HepG2 (cell line): ENCODE measurements around the gene SMYD5. TPM values are rescaled to one million over a fixed set of nuclear protein-coding genes. Genes with fewer than 3 reads are reported as not detected.
A peak's percentile ranks its signal among the peaks of the same experiment; 100 is the strongest.

Experiments
- ATAC-seq: fragments of 200-7000 bp; cut with Tn5 transposase; 3 replicates; pipeline ENCODE4 v1.9.1; 2020; ENCODE audit warnings: mild to moderate bottlenecking, moderate library complexity
- BruUV-seq: library from RNA; stranded (reverse); fragments of 400-500 nt; replicated peaks from 2 replicates; lab custom pipeline; 2021; lab: Mats Ljungman, UMichigan
- CTCF ChIA-PET: fragments of 300-600 bp; formaldehyde crosslinking; extraction: SDS; loops from one replicate; lab custom pipeline; 2021; ENCODE audit warnings: low total read pairs, inconsistent platforms, low intra/inter-chr PET ratio; lab: Yijun Ruan, JAX
- POLR2A ChIA-PET: fragments of 350-600 bp; sonication (Branson Sonifier 250); formaldehyde crosslinking; loops from one replicate; lab custom pipeline; 2020; ENCODE audit warnings: antibody characterized with exemption, inconsistent platforms; lab: Yijun Ruan, JAX
- DNase-seq: peaks from one replicate; pipeline ENCODE4 v3.0.0-alpha.2; 2015; ENCODE audit warnings: low spot score
- FAIRE-seq: peaks from 3 replicates; lab custom pipeline; 2011; peaks lifted over from hg19 to GRCh38; lab: Jason Lieb, UNC
- H2AFZ ChIP-seq: one replicate; pipeline ENCODE4 v1.6.1; 2011; ENCODE audit warnings: low read length, inconsistent platforms
- H3K27ac ChIP-seq: fragments of 300-600 bp; 3 replicates; pipeline ENCODE4 v1.8.0; 2011; ENCODE audit warnings: mixed run types, mild to moderate bottlenecking, mixed read lengths, low read length, inconsistent platforms; ENCODE audit not compliant: insufficient read depth; ENCODE audit errors: extremely low read length
- H3K27me3 ChIP-seq, 2 experiments: fragments of 200-600 bp in 1 of 2; 2 replicates in 1 of 2; 3 replicates in 1 of 2; pipeline versions ENCODE4 v1.6.0 to v1.8.0; 2011; ENCODE audit warnings: low read length in 2 of 2, mild to moderate bottlenecking in 2 of 2, moderate library complexity in 2 of 2, inconsistent platforms in 1 of 2; ENCODE audit not compliant: insufficient read depth in 2 of 2, control insufficient read depth in 1 of 2
- H3K36me3 ChIP-seq, 2 experiments: fragments of 200-600 bp in 1 of 2; replicated peaks in 1 of 2; 2 replicates in 1 of 2; 3 replicates in 1 of 2; pipeline versions ENCODE4 v1.5.1 to v1.8.0; 2011; ENCODE audit warnings: low read length in 2 of 2, inconsistent platforms in 1 of 2; ENCODE audit not compliant: insufficient read depth in 2 of 2, control insufficient read depth in 1 of 2
- H3K4me1 ChIP-seq: 2 replicates; pipeline ENCODE4 v1.5.1; 2012; ENCODE audit warnings: low read length, inconsistent platforms; ENCODE audit not compliant: insufficient read depth
- H3K4me2 ChIP-seq: 2 replicates; pipeline ENCODE4 v1.6.0; 2011; ENCODE audit warnings: low read depth, low read length, inconsistent platforms
- H3K4me3 ChIP-seq, 3 experiments: fragments of 200-600 bp in 1 of 3; sonication (generic), shearing (Covaris generic) in 1 of 3; replicated peaks in 1 of 3; 2 replicates each; pipeline ENCODE4 v1.5.1; 2011 to 2016; ENCODE audit warnings: low read length in 3 of 3, inconsistent platforms in 2 of 3, low read depth in 2 of 3, mild to moderate bottlenecking in 2 of 3, control low read depth in 1 of 3, mixed read lengths in 1 of 3; ENCODE audit not compliant: insufficient read depth in 1 of 3
- H3K79me2 ChIP-seq: one replicate; pipeline ENCODE4 v1.6.1; 2011; ENCODE audit warnings: low read length, inconsistent platforms; ENCODE audit not compliant: insufficient read depth
- H3K9ac ChIP-seq: 2 replicates; pipeline ENCODE4 v1.6.0; 2011; ENCODE audit warnings: mild to moderate bottlenecking, low read depth, low read length, inconsistent platforms; ENCODE audit not compliant: insufficient read depth
- H3K9me3 ChIP-seq: 2 replicates; pipeline ENCODE4 v1.5.1; 2012; ENCODE audit warnings: mild to moderate bottlenecking, low read length
- H4K20me1 ChIP-seq: 2 replicates; pipeline ENCODE4 v1.6.0; 2011; ENCODE audit warnings: inconsistent platforms, mild to moderate bottlenecking, low read length, moderate library complexity; ENCODE audit not compliant: insufficient read depth
- AHR ChIP-seq: IDR thresholded peaks from 2 replicates; pipeline ENCODE4 v1.6.1; 2018; ENCODE audit warnings: missing genetic modification reagents, missing compliant biosample characterization
- CBX1 ChIP-seq: IDR thresholded peaks from one replicate; pipeline ENCODE4 v1.6.1; 2016; ENCODE audit warnings: antibody characterized with exemption, low read depth
- LCORL ChIP-seq, 2 experiments: fragments of 450-650 bp in 1 of 2; sonication (generic) in 1 of 2; formaldehyde crosslinking in 1 of 2; IDR thresholded peaks; 2 replicates each; pipeline versions ENCODE4 v1.5.0 to v1.6.1; 2017 to 2020; ENCODE audit warnings: antibody characterized with exemption in 1 of 2, missing genetic modification reagents in 1 of 2
- NR1H2 ChIP-seq: sonication (generic); formaldehyde crosslinking; IDR thresholded peaks from 2 replicates; pipeline ENCODE4 v1.8.1; 2022; ENCODE audit warnings: low read depth, missing genetic modification reagents, borderline replicate concordance
- ZNF670 ChIP-seq: sonication (generic); formaldehyde crosslinking; IDR thresholded peaks from 2 replicates; pipeline ENCODE4 v1.8.0; 2022; ENCODE audit warnings: mild to moderate bottlenecking, missing genetic modification reagents, borderline replicate concordance
- WGBS: methylation state at CpG from one replicate; pipeline ENCODE4 v1.1.6; 2017; ENCODE audit warnings: low lambda C conversion rate; 5-methylcytosine and 5-hydroxymethylcytosine counted together
- in situ Hi-C: cut with HindIII; loops from 2 replicates; pipeline ENCODE4 v1.10.0; 2017; ENCODE audit warnings: low pct_unique_long_range_greater_than_20kb; ENCODE audit not compliant: extremely low pct_ligation_motif_present
- intact Hi-C: fragments of 100-400 bp; cut with micrococcal nuclease; formaldehyde crosslinking; loops from one replicate; pipeline ENCODE4 v1.10.0; 2022; ENCODE audit not compliant: unreplicated experiment
- polyA plus RNA-seq, 8 experiments: library from polyadenylated mRNA; depleted of rRNA in 3 of 8; stranded (reverse) in 7 of 8; unstranded in 1 of 8; fragments of >200 nt; fragmentation: Illumina TruSeq in 4 of 8; extraction: Trizol in 4 of 8; gene quantifications; 2 replicates each; pipeline versions ENCODE4 v1.2.1 to v1.2.3, GENCODE V29; 2011 to 2016; ENCODE audit warnings: low read depth in 4 of 8, missing spikeins in 1 of 8, mixed read lengths in 1 of 8; ENCODE audit not compliant: insufficient read depth in 1 of 8
- total RNA-seq, 5 experiments: library from RNA; depleted of rRNA; stranded (reverse); fragments of >200 nt; fragmentation: Illumina TruSeq; extraction: Trizol; gene quantifications; 2 replicates each; pipeline ENCODE4 v1.2.3, GENCODE V29; 2016; ENCODE audit warnings: low read depth in 1 of 5
- TF ChIP-seq, protein P1 (sequence below): sonication (generic); formaldehyde crosslinking; IDR thresholded peaks from 2 replicates; pipeline ENCODE4 v1.4.0; 2020; ENCODE audit warnings: mild to moderate bottlenecking, missing genetic modification reagents
- TF ChIP-seq, protein P2 (sequence below): sonication (generic); formaldehyde crosslinking; IDR thresholded peaks from 2 replicates; pipeline ENCODE4 v1.5.0; 2020; ENCODE audit warnings: mild to moderate bottlenecking, missing genetic modification reagents
- TF ChIP-seq, protein P3 (sequence below): sonication (generic); formaldehyde crosslinking; IDR thresholded peaks from 2 replicates; pipeline ENCODE4 v1.4.0; 2020; ENCODE audit warnings: mild to moderate bottlenecking, missing genetic modification reagents
- TF ChIP-seq, protein P4 (sequence below): sonication (generic); formaldehyde crosslinking; IDR thresholded peaks from 2 replicates; pipeline ENCODE4 v1.4.0; 2020; ENCODE audit warnings: missing genetic modification reagents, low read depth, mild to moderate bottlenecking, borderline replicate concordance
- TF ChIP-seq, protein P5 (sequence below): sonication (generic); formaldehyde crosslinking; IDR thresholded peaks from 2 replicates; pipeline ENCODE4 v1.4.0; 2020; ENCODE audit warnings: missing genetic modification reagents, borderline replicate concordance

Gene SMYD5
- total and polyA plus RNA-seq, 2 of the 13 experiments (the other 11 are each of a cell fraction or from before 2014, with no cell fraction given): 55.8 to 70.4 TPM

DNA sequence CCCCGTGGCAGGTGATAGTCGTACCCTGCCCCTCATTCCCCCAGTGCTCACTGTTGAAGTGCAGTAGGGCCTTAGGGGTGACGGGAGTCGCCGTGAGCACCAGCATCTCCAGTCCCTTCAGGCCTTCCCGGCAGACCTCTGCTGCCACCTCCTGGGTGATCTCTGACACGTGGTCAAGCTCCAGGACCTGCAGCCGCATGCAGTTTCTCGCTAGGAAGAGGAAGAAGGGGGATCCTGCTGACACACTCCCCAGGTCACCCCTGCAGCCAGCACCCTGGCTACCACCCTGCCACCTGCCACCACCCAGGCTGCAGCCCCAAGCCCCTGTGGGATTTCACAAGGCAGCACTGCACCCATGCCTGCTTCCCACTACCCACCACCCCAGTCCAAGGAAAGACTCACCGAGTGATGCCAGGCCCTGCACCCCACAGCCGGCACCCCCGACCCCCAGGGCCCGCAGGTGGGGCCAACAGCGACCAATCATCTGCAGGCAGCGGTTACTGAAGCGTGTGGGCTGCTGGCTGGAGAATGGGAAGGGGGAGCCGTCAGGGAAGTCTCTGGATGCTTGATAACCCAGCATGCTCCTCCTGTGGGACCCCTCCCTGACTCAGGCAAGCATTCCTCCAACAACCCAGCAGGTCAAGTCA is 46.4 kb downstream of the SMYD5 start:
- CTCF ChIA-PET: interaction anchor here (0.8 to 1.7 kb wide), 3 partner anchors 83 to 367 kb away, joined by 3 to 8 read pairs (median 4); no protein-coding TSS in a partner anchor
- in situ Hi-C loops (no loop called here), intact Hi-C loops (loop anchor here (1.0 to 5.0 kb wide), 3 partner anchors 47 to 98 kb away; no protein-coding TSS in a partner anchor)
- no TSS peak for BruUV-seq
- Histone ChIP-seq H3K4me3 (no peak overlapping the region), H4K20me1 (no peaks in the 10 kb centered on the region), H3K27ac (no peak overlapping the region), H3K27me3 (no peaks in the 10 kb centered on the region), H3K79me2 (no peaks in the 10 kb centered on the region), H3K9ac (no peak overlapping the region), H2AFZ (no peak overlapping the region), H3K4me2 (0 out of 2 replicates have a peak overlapping the region, but pooled peaks have one; percentile 3), H3K36me3 (peaks cover 2 to 10% of the 10 kb centered on the region in 2 experiments; a peak in 4 of 5 replicates), H3K9me3 (no peaks in the 10 kb centered on the region), H3K4me1 (peaks cover 51% of the 10 kb centered on the region)
- WGBS: 28% methylated on average over 7 of the region's 17 CpGs
- peak; percentile 72 for DNase-seq
- POLR2A ChIA-PET: interaction anchor here (0.6 to 2.1 kb wide), 5 partner anchors 11 to 47 kb away, joined by 3 to 6 read pairs (median 4); partner anchors contain the start of genes CCT7, PRADC1 and SMYD5
- peak; percentile 65 for ATAC-seq
- peak; percentile 98 for FAIRE-seq
- no peak for TF ChIP-seq LCORL (IDR thresholded peaks at IDR 0.05)
- TF ChIP-seq LCORL (CRISPR knock-in tag; IDR thresholded peaks at IDR 0.05): peak; percentile 79
- TF ChIP-seq NR1H2 (CRISPR knock-in tag): peak; percentile 62; the same call in 1 of the 2 replicates
- TF ChIP-seq, protein P1, sequence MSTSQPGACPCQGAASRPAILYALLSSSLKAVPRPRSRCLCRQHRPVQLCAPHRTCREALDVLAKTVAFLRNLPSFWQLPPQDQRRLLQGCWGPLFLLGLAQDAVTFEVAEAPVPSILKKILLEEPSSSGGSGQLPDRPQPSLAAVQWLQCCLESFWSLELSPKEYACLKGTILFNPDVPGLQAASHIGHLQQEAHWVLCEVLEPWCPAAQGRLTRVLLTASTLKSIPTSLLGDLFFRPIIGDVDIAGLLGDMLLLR (CRISPR knock-in tag): no peak
- no peak for TF ChIP-seq ZNF670 (CRISPR knock-in tag)
- TF ChIP-seq CBX1: no peak
- TF ChIP-seq, protein P2, sequence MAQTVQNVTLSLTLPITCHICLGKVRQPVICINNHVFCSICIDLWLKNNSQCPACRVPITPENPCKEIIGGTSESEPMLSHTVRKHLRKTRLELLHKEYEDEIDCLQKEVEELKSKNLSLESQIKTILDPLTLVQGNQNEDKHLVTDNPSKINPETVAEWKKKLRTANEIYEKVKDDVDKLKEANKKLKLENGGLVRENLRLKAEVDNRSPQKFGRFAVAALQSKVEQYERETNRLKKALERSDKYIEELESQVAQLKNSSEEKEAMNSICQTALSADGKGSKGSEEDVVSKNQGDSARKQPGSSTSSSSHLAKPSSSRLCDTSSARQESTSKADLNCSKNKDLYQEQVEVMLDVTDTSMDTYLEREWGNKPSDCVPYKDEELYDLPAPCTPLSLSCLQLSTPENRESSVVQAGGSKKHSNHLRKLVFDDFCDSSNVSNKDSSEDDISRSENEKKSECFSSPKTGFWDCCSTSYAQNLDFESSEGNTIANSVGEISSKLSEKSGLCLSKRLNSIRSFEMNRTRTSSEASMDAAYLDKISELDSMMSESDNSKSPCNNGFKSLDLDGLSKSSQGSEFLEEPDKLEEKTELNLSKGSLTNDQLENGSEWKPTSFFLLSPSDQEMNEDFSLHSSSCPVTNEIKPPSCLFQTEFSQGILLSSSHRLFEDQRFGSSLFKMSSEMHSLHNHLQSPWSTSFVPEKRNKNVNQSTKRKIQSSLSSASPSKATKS (CRISPR knock-in tag): no peak
- TF ChIP-seq, protein P3, sequence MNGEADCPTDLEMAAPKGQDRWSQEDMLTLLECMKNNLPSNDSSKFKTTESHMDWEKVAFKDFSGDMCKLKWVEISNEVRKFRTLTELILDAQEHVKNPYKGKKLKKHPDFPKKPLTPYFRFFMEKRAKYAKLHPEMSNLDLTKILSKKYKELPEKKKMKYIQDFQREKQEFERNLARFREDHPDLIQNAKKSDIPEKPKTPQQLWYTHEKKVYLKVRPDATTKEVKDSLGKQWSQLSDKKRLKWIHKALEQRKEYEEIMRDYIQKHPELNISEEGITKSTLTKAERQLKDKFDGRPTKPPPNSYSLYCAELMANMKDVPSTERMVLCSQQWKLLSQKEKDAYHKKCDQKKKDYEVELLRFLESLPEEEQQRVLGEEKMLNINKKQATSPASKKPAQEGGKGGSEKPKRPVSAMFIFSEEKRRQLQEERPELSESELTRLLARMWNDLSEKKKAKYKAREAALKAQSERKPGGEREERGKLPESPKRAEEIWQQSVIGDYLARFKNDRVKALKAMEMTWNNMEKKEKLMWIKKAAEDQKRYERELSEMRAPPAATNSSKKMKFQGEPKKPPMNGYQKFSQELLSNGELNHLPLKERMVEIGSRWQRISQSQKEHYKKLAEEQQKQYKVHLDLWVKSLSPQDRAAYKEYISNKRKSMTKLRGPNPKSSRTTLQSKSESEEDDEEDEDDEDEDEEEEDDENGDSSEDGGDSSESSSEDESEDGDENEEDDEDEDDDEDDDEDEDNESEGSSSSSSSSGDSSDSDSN (CRISPR knock-in tag): peak; percentile 37; the same call in 1 of the 2 replicates
- TF ChIP-seq, protein P4, sequence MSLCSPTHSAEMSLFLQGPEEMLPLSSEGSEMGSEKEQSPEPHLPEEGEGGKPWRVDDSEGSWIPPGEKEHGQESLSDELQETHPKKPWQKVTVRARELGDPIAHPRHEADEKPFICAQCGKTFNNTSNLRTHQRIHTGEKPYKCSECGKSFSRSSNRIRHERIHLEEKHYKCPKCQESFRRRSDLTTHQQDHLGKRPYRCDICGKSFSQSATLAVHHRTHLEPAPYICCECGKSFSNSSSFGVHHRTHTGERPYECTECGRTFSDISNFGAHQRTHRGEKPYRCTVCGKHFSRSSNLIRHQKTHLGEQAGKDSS (CRISPR knock-in tag): peak; percentile 32; the same call in 1 of the 2 replicates
- TF ChIP-seq, protein P5, sequence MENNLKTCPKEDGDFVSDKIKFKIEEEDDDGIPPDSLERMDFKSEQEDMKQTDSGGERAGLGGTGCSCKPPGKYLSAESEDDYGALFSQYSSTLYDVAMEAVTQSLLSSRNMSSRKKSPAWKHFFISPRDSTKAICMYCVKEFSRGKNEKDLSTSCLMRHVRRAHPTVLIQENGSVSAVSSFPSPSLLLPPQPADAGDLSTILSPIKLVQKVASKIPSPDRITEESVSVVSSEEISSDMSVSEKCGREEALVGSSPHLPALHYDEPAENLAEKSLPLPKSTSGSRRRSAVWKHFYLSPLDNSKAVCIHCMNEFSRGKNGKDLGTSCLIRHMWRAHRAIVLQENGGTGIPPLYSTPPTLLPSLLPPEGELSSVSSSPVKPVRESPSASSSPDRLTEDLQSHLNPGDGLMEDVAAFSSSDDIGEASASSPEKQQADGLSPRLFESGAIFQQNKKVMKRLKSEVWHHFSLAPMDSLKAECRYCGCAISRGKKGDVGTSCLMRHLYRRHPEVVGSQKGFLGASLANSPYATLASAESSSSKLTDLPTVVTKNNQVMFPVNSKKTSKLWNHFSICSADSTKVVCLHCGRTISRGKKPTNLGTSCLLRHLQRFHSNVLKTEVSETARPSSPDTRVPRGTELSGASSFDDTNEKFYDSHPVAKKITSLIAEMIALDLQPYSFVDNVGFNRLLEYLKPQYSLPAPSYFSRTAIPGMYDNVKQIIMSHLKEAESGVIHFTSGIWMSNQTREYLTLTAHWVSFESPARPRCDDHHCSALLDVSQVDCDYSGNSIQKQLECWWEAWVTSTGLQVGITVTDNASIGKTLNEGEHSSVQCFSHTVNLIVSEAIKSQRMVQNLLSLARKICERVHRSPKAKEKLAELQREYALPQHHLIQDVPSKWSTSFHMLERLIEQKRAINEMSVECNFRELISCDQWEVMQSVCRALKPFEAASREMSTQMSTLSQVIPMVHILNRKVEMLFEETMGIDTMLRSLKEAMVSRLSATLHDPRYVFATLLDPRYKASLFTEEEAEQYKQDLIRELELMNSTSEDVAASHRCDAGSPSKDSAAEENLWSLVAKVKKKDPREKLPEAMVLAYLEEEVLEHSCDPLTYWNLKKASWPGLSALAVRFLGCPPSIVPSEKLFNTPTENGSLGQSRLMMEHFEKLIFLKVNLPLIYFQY (CRISPR knock-in tag): no peak
- no peak for TF ChIP-seq AHR (CRISPR knock-in tag)
